Prostate gland (tissue), 2 donors: ENCODE data around the gene ECEL1.

Source experiments
- POLR2A ChIP-seq: fragments of 450-650 bp; IDR thresholded peaks from one replicate; pipeline ENCODE4 v1.6.1; 2016; ENCODE audit warnings: antibody characterized with exemption, mild to moderate bottlenecking
- TF ChIP-seq, protein P1 (sequence below), 4 experiments: fragments of 200-600 bp in 2 of 4; fragments of 450-650 bp in 2 of 4; sonication (generic) in 2 of 4; IDR thresholded peaks; 1 replicate in 3 of 4; 2 replicates in 1 of 4; pipeline ENCODE4 v1.5.1; 2016 to 2019; ENCODE audit warnings: antibody characterized with exemption in 4 of 4, mild to moderate bottlenecking in 2 of 4, moderate library complexity in 2 of 4

DNA sequence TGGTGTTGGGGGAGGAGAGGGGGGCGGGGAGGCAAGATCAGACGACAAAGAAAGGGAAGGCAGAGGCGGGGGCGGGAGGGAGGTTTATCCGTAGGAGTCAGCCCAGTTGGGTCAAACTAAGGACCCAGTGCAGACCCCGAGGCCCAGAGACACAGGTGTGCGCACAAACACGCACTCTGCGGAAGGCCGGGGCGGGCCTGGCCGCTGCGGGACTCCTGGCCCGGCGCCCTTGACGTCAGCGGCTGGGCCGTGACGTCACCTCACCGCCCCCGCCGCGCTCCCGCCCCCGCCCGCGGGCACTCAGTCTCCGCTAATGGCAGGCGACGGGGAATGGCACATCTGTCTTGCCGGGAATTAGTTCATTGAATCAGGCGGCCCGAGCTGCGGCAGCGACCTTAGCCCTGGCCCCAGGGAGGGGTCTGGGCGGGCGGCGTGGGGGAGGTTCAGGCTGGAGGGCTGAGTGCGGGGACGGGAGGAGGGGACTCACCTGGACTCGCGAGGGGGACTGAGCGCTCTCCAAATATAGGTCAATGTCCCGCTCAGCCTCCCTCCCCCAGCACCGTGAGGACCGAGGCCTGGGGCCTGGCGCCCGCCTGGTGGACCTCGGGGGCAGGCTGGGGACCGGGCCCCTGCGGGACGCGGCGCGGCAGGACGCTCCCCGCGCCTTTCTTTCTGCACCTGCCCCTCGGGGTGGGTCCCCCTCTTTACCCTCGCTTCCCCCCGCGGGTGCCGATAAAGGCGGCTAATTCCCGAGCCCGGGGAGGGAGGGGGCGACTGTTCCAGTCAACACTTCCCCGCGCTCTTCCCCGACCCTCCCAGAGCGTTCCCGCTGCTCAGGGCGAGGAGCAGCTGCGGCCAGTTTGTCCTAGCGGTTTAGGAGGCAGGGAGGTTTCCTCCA, 15.5 kb upstream of the ECEL1 start:
- TF ChIP-seq, protein P1, sequence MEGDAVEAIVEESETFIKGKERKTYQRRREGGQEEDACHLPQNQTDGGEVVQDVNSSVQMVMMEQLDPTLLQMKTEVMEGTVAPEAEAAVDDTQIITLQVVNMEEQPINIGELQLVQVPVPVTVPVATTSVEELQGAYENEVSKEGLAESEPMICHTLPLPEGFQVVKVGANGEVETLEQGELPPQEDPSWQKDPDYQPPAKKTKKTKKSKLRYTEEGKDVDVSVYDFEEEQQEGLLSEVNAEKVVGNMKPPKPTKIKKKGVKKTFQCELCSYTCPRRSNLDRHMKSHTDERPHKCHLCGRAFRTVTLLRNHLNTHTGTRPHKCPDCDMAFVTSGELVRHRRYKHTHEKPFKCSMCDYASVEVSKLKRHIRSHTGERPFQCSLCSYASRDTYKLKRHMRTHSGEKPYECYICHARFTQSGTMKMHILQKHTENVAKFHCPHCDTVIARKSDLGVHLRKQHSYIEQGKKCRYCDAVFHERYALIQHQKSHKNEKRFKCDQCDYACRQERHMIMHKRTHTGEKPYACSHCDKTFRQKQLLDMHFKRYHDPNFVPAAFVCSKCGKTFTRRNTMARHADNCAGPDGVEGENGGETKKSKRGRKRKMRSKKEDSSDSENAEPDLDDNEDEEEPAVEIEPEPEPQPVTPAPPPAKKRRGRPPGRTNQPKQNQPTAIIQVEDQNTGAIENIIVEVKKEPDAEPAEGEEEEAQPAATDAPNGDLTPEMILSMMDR (IDR thresholded peaks at IDR 0.05): no peak
- no peak for TF ChIP-seq POLR2A
